ENCODE measurements around the gene LMAN2.

The LMAN2 gene

DNA sequence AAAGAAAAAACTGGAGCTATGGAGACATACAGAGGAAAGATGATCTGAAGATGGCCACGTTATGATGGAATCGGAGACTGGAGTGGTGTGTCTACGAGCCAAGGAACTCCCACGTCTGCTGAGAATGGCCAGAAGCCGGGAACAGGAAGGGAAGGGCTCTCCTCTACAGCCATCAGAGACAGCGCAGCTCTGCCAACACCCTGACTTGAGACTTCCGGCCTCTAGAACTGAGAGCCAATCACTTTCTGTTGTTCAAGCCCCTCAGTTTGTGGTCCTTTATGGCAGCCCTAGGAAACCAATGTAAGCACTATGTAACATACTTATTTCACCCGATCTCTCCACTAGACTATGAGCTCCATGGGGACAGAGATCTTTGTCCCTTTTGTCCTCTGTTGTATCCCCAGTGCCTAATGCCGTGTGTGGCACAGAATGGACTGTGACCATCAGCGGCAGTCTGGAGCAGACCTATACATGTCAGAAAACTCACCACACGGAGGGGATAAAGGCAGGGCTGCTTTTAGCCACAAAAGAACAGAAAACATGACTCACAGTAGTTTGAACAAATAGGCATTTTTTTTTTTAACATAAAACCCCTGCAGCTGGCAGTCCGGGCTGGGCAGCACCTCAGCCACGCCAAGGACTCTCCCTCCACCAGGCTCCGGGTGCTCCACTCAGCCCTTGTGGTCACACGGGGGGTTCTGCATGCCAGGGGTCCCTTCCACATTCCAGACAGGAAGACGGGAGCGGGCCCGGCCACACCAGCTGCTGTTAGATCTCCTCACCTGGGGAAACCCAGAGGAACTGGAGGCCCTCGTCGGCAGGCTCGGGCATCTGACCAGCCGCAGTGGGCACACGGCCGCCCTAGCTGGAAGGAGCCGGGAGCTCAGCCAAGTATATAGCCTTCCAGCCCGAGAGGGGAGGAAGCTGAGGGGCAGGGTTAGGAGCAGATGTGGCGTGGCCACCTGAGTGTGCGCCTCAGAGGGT, 23.6 kb downstream of the LMAN2 start:
- no peak for DNase-seq (ENCODE audit: low read depth in 3 of 3)

DNA sequence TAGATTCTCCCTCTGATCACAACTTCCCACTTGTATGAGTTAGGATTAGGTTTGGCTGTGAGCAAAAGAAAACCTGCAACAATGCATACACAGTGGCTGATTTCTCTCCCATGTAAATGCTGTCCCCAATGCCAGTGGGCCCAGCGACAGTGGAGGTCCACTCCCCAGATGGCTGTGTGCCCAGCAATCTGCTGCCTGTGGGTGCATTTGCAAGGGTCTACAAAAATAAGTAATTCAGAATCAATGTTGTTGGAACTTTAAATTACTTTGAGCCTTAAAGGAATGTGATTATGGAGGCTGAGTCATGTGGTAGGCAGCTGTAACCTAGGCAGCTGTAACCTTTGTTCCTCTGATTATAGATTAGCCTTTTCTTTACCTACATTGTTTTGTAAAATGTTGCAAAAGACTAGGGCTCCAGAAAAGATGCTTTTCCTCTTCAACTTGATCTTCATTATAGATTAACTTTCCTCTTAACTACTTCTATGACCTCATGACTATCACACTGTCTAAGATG, 25.5 kb downstream of the LMAN2 start:
- DNase-seq (ENCODE audit: low read depth in 3 of 3): no peak

DNA sequence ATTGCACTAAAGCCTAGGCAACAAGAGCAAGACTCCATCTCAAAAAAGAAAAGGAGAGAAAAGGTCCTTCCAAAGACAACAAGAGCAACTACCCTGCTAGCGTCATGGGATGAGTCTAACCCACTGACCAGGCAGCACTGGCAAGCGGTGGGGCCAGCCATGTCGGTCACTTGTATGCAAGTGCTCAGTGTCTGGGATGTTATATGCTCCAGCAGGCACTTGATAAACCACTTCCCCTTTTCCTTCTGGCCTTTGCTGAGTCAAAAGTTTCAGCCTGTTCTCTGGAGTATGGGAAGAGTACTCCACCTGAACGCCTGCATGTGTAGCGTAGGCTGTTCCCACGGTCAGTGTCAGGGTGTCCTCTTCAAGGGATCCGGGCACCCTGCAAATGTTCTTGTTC, 30.6 kb downstream of the LMAN2 start:
- no peak for DNase-seq (ENCODE audit: low read depth in 3 of 3)

DNA sequence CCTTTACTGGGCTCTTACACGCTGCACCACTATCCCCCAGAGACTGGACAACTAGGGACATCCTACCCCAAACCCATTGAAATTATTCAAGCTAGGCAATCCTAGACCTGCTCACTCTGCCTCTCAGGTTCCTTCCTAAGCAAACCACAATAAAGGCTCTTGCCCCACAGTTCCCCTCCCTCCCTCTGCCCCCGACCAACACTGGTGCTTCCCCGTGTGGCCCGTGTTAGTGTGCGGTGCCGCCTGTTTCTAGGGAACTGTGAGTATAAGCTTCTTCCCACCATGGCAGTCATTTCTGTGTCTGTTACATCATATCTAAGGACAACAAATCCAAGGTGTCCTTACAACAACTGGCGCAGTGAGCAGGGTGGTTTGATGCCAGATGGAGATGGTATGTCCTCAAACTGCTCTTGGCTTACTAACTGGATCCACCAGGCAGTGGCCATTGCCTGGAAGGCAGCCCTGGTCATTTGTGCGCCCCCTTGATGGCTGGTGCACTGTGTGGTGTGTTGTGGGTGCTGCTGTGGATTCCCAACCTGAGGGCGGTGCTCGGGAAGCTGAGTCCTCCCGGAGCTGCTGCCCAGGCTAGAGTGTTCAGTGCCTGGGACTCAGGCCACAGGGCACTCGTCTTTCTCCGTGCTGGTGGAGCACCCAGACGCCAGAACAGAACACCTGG, 31.4 kb downstream of the LMAN2 start:
- DNase-seq (ENCODE audit: low read depth in 3 of 3): no peak

DNA sequence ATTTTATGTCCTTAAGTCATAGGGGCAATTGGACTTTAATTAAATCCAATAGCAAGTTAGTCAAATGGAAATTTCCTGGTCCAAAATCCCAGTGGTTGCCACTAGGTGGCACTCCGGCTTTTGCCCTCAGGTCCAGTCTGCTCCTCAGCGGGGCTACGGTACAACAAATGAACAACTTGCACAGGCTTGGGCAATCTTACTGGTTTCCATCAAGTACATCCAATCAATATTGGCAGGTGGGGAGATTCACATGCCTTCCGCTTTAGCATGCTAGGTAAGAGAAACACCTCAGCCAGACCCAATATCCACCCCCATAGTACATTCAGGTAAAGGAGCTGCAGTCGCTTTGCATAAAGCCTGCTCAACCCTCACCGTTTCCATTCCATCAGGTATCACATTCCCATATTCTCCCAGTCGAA, 33.5 kb downstream of the LMAN2 start:
- peak; percentile 43 to 70 (median 62) for DNase-seq (ENCODE audit: low read depth in 3 of 3)

DNA sequence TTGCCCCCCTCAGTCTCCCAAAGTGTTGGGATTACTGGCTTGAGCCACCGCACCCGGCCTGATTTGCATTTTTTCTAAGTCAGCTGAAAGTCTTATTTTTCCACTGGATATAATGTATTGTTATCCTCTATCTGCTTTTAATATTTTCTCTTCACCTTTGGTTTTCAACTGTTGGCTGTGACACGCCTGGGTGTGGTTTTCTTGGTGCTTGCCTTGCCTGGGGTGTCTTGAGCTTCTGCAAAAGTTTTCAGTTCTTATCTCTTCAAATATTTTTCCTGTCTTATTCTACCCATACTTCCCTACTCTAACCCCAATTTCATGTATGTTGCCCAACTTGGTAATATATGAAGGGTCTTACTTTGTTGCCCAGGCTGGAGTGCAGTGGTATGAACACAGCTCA, 35.5 kb downstream of the LMAN2 start:
- DNase-seq (ENCODE audit: low read depth in 3 of 3): no peak

DNA sequence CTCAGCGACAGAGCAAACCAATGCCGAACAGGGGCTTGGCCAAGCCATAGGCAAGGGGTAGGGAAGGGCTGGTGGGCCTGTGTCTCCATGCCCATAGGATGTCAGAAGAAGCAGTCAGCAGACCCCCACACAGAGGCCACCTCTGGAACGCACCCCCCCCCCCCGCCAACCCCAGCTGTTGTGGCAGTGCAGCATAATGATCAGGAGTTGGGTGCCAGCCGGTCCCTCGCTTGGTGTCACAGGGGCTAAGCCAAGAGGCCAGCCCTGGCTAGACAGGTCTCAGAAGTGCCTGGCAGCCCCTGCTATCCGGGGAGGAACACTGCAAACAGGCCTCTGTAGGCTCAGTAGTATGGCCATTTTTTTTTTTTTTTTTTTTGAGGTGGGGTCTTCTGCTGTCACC, 36.1 kb downstream of the LMAN2 start:
- DNase-seq (ENCODE audit: low read depth in 3 of 3): no peak

DNA sequence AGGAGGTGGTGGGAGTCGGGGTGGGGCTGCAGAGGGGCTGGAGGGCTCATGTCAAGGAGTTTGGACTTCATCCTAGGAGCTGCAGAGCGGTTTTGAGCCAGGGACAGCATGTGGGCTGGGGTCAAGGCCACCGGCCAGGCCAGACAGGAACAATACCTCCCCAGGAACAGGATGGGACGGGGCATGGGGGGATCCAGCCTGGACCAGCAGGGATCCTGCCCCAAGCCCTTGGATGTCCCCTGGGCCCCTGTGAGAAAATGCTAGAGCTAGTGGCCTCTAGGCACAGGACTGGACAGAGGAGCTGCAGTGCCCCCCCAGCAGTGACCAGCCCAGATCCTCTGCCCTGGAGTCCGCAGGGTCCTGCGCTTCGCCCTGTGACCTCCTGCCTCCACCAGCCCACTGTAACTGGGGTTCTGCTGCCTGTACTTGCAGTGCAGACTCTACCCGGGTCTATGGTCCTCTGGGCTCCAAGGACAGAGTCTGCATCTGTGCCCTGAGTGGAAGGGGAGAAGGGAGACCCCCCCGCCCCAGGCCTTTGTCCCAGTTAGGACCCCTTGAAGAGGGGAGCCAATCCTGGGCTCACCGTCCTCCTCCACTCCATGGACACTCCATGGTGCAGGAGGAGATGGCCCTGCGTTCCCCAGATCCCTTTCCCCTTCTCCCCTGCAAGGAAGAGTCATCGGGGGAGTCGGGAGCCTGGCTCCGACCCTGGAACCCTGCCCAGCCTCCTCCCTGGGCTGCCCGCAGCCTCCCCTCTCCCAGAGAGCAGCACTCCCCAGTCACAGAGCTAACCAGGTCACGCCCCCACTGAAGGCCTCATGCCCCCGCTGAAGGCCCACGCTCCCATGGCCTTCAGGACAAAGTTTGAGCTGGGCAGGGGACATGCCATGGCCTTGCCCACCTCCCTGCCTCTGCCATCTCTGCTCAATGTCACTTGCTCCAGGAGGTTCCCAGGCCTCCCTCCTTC, 36.8 kb downstream of the LMAN2 start:
- no peak for DNase-seq (ENCODE audit: low read depth in 3 of 3)

DNA sequence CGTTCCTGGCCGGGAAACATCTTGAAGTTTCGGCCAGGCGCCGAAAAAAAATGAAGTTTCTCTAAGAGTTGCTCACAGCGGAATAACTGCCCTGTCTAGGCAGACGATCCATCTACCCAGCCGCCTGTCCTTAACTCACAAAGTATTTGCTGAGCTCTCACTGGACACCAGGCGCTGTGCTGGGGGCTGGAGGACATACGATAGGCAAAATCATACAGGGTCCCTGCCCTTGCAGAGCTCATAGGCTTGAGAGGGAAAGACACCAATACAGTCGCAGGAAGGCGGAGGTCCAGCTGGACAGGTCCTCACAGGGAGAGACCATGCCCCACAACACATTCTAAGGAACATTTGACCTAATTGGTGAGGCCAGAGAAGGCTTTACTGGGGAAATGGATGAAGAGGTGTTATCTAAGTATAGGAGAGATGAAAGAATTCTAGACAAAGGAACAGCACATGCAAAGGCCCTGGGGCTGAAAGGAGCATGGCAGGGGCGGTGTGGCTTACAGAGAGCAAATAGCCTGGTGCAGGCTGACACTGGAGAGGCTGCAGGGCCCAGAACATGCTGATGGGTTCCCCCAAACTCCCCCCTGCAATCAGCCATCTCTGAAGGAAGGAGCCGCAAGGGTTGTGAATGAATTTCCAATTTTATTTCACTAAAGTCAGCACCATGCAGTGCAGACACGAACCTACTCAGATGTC, 37.8 kb downstream of the LMAN2 start:
- DNase-seq (ENCODE audit: low read depth in 3 of 3): no peak

DNA sequence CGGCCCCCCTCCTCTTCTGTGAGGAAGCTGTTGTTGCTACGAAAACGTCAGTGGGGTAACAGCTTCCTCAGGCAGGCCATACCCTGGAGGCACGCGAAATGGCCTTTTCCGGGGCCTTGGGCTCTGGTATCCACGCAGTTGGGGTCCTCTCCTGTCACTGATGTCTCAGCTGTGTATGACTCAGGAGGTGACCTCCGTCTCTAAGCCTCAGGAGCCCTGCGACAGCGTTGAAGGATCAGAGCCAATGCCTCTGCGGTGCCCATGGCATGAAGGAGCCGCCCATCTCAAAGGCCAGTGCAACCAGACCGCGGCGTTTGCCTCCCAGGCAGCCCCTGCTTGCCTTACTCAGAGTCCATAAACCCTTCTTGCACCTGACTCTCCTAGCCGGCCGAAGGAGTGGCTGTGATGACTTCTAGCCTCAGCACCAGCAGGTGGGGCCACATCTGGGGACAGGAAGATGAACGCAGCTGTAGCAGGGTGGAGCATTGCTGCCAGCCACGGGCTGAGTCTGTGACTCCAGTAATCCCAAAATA, 38.8 kb downstream of the LMAN2 start:
- DNase-seq (ENCODE audit: low read depth in 3 of 3): peak in 1 of 3 experiments; percentile 59

DNA sequence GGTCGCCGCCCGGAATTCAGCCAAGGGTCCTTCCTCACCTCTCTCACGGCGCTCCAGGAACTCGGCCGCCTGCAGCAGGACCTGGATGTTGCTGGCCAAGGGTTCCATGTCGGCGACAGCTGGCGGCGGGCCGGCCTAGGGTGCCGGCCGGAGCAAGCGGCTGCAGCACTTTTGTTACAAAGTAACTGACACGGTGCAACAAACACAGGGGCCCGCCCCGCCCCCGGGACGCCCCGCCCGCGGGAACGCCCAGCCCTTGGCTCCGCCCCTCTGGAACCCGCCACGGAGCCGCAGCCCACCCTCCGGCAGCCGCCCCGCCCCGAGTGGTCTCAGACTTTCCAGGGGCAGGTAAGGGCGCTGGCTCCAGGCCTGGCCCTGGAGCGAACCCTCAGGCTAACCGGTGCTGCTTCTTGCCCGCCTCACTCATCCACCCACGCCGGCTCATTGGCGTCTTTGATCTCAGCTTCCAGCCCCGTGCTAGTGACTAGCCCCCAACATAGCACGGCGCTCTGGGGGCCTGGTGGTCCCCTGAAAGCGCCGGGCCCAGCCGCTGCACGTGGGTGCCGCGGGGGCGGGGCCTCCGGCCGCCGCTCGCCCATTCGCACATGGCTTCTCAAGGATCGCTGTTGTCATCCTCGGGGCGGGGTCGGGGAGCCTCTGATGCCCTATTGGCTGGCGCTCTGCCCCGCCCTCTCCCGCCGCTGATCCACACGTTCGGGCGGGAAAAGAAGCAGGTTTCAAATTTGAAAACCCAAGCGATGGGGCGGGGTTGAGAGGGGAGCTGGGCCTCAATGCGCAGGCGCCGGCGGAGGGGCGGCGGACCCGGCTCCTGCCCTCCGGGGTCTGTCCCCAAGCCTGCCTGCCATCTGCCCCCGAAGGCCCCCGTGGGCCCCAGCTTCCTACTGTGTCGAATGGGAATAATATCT, 39.5 kb downstream of the LMAN2 start, which contains the start of gene MXD3:
Gene MXD3 (minus strand): TSS at position 176 of the 926 bp plus-strand sequence. CDS start 68 bp downstream, at position 108.
- DNase-seq (ENCODE audit: low read depth in 3 of 3): peak; percentile 90 to 99 (median 92)

DNA sequence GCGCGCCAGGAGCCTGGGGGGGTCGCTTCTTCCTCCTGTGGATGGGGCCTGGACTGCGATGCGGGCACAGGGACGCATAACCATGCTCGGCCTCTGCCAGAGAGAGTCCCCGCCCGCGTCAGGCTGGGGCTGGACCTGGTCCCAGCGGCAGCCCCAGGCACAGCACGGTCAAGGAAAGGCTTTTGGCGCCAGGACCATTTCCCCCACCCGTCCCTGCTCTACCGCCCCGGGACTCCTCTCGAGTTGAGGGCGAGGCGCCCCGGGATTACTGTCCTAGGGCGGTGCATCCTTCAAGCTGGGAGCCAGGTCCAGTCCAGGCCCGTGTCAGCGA, 40.1 kb downstream of the LMAN2 start:
- DNase-seq (ENCODE audit: low read depth in 3 of 3): no peak

DNA sequence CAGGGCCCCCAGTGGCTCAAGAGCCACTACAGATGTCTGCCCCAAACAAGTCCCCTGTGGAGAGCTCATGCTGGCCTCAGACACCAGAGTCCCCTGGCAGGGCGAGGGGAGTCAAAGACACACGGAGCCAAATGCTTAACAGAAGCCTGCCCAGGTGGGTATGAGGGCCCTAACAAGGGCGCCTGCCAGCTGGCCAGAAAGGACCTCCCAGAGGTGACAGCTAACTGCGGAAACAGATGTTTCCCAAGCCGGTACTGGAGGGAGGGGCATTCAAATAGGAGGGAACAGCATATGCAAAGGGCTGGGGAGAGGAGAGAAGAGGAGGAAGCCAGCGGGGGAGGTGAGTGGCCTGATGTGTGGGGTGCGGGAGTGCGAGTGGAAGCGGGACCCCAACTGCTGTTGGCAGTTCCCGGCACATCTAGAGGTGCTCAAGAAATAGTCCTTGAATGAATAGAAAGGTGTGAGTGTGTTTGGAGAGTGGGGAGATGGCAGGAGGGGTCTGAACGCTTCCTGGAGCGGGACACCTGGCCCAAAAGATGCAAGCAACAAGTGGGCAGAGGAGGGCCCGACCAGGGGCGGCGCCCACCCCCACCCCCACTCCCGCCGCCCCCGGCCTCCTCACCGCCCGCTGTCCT, 40.6 kb downstream of the LMAN2 start:
- no peak for DNase-seq (ENCODE audit: low read depth in 3 of 3)

DNA sequence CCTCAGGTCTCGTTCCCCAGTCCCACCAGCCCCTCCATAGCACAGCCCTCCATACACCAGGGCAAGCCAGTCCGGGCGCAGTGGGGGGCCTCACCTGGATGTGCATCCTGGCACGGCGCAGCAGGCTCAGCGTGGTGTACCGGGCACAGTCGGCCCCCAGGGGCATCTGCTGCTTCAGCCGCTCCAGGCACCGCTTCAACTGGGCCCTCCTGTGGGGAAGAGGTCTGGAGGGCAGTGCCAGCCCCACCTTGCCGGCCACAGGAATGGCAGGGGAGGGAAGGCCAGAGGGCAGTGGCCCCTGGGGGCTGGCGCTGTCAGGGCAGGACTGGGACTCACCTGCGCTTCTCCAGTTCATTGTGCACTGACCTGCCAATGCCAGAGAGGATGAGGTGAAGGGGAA, 41.1 kb downstream of the LMAN2 start:
- no peak for DNase-seq (ENCODE audit: low read depth in 3 of 3)

DNA sequence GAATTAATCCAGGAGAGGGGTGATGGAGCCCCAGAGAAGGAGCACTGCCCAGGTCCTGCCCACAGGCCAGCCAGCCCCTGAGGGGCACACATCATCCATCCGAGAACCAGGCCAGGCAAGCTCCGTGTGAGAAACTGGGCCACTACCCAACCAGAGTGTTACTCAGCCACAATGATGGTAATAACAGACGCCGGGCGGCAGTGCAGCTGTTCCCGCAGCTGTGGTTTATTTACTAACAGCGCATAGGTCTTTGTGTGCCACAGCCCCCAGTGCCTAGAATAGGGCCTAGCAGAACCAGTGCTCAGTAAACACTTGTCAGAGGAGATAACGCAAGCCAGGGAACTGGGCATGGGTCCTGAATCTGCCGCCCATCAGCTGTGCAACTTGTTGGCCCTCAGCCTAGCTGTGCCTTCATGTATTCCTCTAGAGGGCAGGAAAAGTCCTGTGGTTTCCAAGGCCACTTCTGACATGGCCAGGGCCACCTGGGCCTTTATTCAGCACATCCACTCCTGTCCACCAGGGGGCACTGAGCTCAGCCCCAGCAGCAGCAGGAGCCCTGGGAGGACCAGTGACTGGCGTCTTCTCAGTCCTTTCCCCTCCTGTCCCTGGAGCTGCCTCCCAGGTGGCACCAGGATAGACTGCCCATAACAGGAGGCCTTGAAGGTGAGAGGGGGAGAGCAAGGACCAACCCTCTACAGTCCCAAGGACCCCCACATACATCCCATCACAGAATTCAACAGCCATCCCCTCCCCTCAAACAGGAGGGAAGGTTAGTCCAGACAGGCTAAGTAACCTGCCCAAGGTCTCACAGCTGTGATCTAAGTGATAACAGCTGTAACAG, 41.9 kb downstream of the LMAN2 start:
- DNase-seq (ENCODE audit: low read depth in 3 of 3): peak; percentile 48 to 73 (median 51)

DNA sequence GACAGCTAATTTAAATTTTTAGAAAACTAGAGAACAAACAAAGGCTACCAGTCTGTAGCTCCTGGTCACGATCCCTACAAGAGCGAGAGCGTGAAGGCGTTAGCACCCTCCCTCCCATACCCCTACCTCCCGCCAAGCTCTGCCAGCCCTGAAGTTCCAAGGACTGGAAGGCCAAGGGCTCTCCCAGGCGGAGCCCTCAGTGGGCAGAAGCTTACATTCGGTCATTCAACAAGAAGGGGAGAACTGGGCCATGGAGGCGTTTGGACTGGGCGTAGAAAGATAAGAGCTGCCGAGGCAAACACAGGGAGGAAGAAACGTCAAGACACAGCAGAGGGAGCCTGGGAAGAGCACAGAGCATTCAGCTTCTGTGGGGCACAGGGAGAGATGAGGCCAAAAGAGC, 42.7 kb downstream of the LMAN2 start:
- no peak for DNase-seq (ENCODE audit: low read depth in 3 of 3)

DNA sequence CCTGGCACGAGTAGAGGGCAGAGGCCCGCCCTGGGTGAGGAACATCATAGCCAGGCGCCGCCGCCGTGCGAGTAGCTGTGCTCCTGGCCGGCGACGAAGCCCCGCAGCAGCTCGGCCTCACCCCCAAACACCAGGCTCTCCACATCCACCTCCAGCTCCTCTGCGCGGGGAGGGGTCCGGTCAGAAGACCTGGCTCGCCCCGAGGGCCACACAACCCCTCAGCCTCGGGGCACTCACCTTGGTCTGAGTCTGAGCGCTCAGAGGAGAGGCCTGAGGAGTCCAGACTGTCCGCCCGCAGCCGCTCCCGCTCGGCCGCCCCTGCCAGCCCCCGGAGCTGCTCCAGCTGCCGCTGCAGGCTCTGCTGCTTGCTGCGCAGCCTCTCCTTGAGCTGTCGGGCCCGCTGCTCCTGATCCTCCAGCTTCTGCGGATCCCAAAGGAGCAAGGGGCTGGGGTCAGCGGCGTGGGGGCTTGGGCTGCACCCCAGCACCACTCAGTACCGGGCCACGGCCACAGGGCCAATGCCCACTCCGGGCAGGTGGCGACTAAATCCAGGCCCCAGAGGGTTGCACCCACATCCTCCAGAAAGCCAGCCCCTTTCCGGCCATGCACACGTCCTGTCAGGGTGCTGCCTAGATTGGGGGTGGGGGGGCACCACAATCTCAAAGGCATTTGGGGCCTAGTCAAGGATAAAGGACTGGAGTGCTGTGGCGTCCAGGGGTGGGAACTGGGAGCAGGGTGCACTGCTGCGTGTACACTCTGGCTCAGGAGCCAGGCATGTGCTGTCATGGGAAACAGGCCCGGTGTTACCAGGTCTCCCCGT, 43.7 kb downstream of the LMAN2 start:
- no peak for DNase-seq (ENCODE audit: low read depth in 3 of 3)

Data from stimulated activated CD4-positive, alpha-beta T cell treated with anti-CD3 and anti-CD28 coated beads, TNF-alpha, amount 100 ng/mL, for 24 hours (primary cell).